ENCODE data around the gene HTR5A.

HTR5A gene

GRCh38 chr7:155093596-155093995, 23.5 kb downstream of the HTR5A start:
- no peak for DNase-seq

- DNase-seq = no peak
Observed at GRCh38 chr7:155094636-155095135, 24.6 kb downstream of the HTR5A start.

GRCh38 chr7:155097338-155097737, 27.2 kb downstream of the HTR5A start:
- DNase-seq = no peak

GRCh38 chr7:155103839-155104238, 33.7 kb downstream of the HTR5A start:
- no peak for DNase-seq

GRCh38 chr7:155104913-155105312, 34.8 kb downstream of the HTR5A start:
- DNase-seq = no peak

- DNase-seq = no peak
Observed at GRCh38 chr7:155106356-155106755, 36.2 kb downstream of the HTR5A start.

GRCh38 chr7:155107126-155107525, 37.0 kb downstream of the HTR5A start:
- no peak for DNase-seq

GRCh38 chr7:155108144-155108901, 38.2 kb downstream of the HTR5A start:
- DNase-seq = no peak

- DNase-seq = no peak
Observed at GRCh38 chr7:155109121-155109520, 39.0 kb downstream of the HTR5A start.

- no peak for DNase-seq
Observed at GRCh38 chr7:155115288-155115687, 45.2 kb downstream of the HTR5A start.

GRCh38 chr7:155119801-155120382, 49.8 kb downstream of the HTR5A start:
- no peak for DNase-seq

GRCh38 chr7:155120460-155120859, 50.3 kb downstream of the HTR5A start:
- no peak for DNase-seq

GRCh38 chr7:155122831-155123230, 52.7 kb downstream of the HTR5A start:
- no peak for DNase-seq

- no peak for DNase-seq
Observed at GRCh38 chr7:155123413-155123812, 53.3 kb downstream of the HTR5A start.

- no peak for DNase-seq
Observed at GRCh38 chr7:155124706-155125105, 54.6 kb downstream of the HTR5A start.

- no peak for DNase-seq
Observed at GRCh38 chr7:155129186-155129585, 59.1 kb downstream of the HTR5A start.

- no peak for DNase-seq
Observed at GRCh38 chr7:155129789-155130188, 59.7 kb downstream of the HTR5A start.

GRCh38 chr7:155130493-155130892, 60.4 kb downstream of the HTR5A start:
- no peak for DNase-seq

GRCh38 chr7:155131090-155131489, 61.0 kb downstream of the HTR5A start:
- DNase-seq = no peak

GRCh38 chr7:155132431-155132830, 62.3 kb downstream of the HTR5A start:
- no peak for DNase-seq

- no peak for DNase-seq
Observed at GRCh38 chr7:155136619-155137243, 66.6 kb downstream of the HTR5A start.
